Muscle layer of duodenum (tissue), 2 donors: ENCODE data around the gene HHAT.

Source experiments
- H3K27ac ChIP-seq: one replicate; pipeline ENCODE4 v1.7.0; 2013; ENCODE audit warnings: mild to moderate bottlenecking, low read length
- H3K27me3 ChIP-seq: one replicate; pipeline ENCODE4 v1.7.0; 2013; ENCODE audit warnings: low read depth, mild to moderate bottlenecking, control low read depth, low read length
- H3K36me3 ChIP-seq, 2 donors: one replicate each; pipeline ENCODE4 v1.7.0; 2013; ENCODE audit warnings: low read length in 2 of 2, control low read depth in 1 of 2, mild to moderate bottlenecking in 1 of 2; ENCODE audit not compliant: insufficient read depth in 2 of 2, control insufficient read depth in 1 of 2
- H3K4me1 ChIP-seq, 2 donors: one replicate each; pipeline ENCODE4 v1.7.0; 2013; ENCODE audit warnings: low read length in 2 of 2, mild to moderate bottlenecking in 2 of 2, control low read depth in 1 of 2, moderate library complexity in 1 of 2; ENCODE audit not compliant: insufficient read depth in 2 of 2, control insufficient read depth in 1 of 2
- H3K4me3 ChIP-seq, 2 donors: one replicate each; pipeline ENCODE4 v1.7.0; 2013; ENCODE audit warnings: low read length in 2 of 2, low read depth in 1 of 2, mild to moderate bottlenecking in 1 of 2
- H3K9me3 ChIP-seq, 2 donors: one replicate each; pipeline ENCODE4 v1.7.0; 2013; ENCODE audit warnings: low read length in 2 of 2, control low read depth in 1 of 2, mild to moderate bottlenecking in 1 of 2; ENCODE audit not compliant: control insufficient read depth in 1 of 2
- donor health status: healthy.

Gene HHAT

DNA sequence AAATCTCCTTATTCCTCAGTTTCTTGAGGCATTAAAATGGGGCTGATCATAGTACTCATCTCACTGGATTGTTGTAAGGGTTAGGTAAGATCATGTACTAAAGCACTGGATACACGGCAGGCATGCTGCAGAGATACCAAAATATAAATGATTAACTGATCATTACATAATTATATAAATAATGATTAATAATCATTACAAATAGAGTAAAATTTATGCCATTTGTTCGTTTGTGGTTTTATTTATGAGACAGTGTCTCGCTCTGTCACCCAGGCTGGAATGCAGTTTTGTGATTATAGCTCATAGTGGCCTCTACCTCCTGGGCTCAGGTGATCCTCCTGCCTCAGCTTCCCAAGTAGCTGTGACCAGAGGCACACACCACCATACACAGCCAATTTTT lies 140.7 kb downstream of the HHAT start:
- Histone ChIP-seq H3K4me3 (no peak overlapping the region), H3K4me1 (no peaks in the 10 kb centered on the region), H3K27ac (no peak overlapping the region), H3K36me3 (peaks cover 0 to 4% of the 10 kb centered on the region in 2 donors), H3K27me3 (no peaks in the 10 kb centered on the region), H3K9me3 (no peaks in the 10 kb centered on the region)

DNA sequence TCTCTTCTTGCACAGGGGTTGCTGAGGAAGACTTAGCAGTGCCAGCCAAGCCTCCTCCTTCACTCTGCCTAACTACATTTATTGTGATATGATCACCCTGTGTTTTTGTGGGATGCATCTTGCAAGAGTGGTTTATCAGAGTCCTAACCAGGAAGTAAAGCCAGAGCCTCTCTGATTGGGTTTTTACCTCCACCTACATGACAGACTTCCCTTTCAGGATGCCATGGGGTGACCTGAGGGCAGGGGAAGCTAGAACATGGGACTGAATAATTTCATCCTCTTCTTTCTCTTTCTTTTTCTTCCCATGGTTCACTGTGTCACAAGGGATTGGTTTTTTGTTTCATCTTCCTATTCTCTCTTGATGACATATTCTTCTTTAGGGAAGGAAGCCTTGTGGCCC lies 146.6 kb downstream of the HHAT start:
- H3K4me3 ChIP-seq = no peak overlapping the region
- H3K27ac ChIP-seq = no peak overlapping the region

DNA sequence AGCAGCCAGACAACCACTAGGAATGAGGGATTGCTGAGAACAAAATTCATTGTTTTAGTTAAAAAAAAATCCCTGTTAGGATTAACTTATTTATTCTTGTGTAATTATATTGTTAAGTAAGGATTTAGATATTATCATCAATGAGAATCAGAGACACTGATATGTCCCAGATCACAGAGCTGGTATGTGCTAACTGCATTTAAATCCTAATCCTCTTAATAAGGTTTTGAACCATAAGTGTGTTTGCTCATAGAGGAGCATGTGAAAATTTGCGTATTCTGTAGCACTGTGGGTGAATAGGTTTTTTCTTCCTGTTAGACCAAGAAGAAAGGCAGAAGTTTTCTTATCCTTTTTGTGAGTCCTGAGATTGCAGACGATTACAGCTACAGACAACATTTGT lies 147.1 kb downstream of the HHAT start:
- Histone ChIP-seq H3K9me3 (no peaks in the 10 kb centered on the region), H3K36me3 (no peaks in the 10 kb centered on the region), H3K4me1 (no peaks in the 10 kb centered on the region), H3K4me3 (no peak overlapping the region), H3K27me3 (no peaks in the 10 kb centered on the region), H3K27ac (no peak overlapping the region)

More for the DNA sequence above, 146.6 kb downstream of the HHAT start:
- H3K9me3 ChIP-seq = no peaks in the 10 kb centered on the region
- H3K4me1 ChIP-seq = no peaks in the 10 kb centered on the region
- H3K36me3 ChIP-seq = no peaks in the 10 kb centered on the region
- H3K27me3 ChIP-seq = no peaks in the 10 kb centered on the region

DNA sequence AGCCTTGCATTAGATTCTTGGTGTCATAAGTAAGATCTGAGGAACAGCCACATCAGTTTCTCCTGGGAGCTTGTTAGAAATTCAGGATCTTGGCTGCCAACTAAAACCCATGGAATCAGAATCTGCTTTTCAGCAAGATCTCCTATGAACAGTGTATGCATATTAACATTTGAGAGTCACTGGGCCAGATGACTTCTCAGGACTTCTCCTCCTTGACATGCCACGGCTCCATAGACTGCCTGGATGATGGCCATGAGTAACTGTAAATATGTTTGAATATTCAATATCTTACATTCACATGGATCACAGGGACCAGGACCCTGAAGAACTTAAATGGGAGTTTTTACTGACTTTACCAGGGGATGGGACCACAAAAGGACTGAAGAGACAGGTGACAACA lies 148.0 kb downstream of the HHAT start:
- H3K27me3 ChIP-seq = no peaks in the 10 kb centered on the region
- no peaks in the 10 kb centered on the region for H3K9me3 ChIP-seq
- no peaks in the 10 kb centered on the region for H3K36me3 ChIP-seq
- no peaks in the 10 kb centered on the region for H3K4me1 ChIP-seq
- H3K4me3 ChIP-seq = no peak overlapping the region
- no peak overlapping the region for H3K27ac ChIP-seq

DNA sequence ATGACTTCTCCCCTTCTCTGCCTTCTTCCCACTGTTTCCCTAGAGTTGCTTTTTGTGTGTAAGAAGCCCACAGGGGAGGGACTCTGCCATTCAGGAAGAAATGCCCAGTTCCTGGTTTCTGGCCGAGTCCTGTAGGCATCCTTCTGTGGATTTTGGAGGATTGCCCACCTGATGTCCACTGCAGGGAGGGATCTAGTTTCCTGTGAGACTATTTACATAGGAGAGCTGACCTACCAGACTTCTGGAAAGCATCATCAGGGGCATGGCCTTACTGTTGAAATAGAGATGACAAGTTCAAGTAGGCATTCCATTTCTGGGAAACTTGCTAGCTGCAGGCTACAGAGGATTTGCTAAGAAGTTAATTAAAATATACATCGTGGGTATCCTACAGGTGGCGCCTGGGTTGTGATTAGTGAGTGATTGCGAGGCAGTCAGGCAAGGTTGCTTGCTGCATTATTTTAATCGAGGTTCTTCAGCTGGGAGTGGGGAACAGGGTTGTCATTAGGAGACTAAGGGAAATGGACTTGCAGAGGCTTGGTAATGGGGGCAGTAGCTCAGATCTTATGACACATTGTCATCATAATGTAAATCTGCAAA lies 148.7 kb downstream of the HHAT start:
- H3K36me3 ChIP-seq = no peaks in the 10 kb centered on the region
- H3K4me1 ChIP-seq = no peaks in the 10 kb centered on the region
- no peak overlapping the region for H3K4me3 ChIP-seq
- no peaks in the 10 kb centered on the region for H3K9me3 ChIP-seq
- no peaks in the 10 kb centered on the region for H3K27me3 ChIP-seq
- H3K27ac ChIP-seq = no peak overlapping the region

DNA sequence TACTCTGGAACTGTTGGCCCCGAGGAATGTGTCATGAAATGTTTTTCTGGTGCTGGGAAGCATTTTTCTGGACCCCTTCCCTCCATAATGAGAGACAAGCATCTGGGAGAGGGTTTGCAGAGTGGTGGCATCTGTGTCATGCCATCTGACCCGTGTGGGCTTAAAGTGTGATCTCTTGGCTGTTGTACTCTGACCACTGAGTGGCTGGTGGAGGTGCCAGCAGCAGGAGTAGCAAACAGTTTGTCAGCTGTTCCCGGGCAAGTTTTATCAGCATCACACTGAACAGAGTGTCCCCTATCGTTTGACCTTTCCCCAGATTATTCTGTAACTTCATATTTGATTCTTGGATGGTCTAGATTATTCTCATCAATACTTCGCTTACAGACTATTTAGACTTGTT lies 150.1 kb downstream of the HHAT start:
- H3K9me3 ChIP-seq = no peaks in the 10 kb centered on the region
- H3K36me3 ChIP-seq = no peaks in the 10 kb centered on the region
- H3K27ac ChIP-seq = no peak overlapping the region
- H3K4me3 ChIP-seq = no peak overlapping the region
- no peaks in the 10 kb centered on the region for H3K4me1 ChIP-seq
- H3K27me3 ChIP-seq = no peaks in the 10 kb centered on the region

DNA sequence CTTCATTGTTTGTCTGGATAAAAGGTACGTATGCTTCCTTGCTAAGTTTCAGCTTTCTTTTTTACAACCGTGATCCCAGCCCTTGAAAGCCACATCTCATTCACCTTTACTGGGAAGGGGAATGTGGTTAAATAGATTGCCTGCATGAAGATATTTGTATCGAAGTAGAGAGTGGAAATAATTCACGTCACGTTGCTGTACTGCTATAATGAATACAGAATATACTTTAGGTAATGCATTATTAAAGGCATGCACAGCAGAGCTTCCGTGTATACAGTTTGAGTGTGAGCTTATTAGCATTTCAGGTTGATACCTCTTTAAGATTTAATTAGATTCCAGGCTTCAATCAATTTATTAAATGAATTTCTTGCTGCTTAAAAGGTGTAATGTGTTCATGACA lies 153.8 kb downstream of the HHAT start:
- Histone ChIP-seq H3K9me3 (no peaks in the 10 kb centered on the region), H3K36me3 (no peaks in the 10 kb centered on the region), H3K4me3 (no peak overlapping the region), H3K4me1 (no peaks in the 10 kb centered on the region), H3K27ac (no peak overlapping the region), H3K27me3 (no peaks in the 10 kb centered on the region)

DNA sequence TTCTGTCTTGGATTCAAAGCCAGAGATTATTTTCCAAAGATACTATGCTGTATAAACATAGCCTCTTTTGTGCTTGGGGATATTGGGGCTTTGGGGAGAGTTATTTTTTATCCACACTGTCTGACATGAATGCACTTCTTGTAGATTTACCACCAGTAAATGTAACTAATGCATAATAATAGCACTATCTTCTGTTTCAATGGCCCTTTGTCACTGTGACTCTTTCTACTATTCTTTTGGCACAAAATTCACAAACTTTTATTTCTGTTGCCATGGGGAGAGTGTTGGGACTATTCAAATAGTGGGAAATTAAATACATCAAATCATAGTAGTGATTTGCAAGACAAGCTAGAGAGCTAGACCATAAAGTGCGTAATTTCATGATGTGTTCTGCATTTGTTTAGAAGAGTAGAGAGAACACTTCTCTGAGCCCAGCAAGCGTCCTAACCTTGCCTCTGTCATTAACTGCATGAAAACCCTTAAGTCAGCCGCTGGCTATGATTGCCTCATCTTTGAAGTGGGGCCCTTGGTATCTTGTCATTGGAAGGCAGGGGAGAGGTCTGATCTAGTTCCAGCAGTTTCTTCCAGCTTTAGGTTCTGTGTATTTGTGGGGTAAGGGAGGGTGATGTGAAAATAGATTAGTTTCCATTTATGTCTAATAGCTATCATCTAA lies 154.4 kb downstream of the HHAT start:
- no peaks in the 10 kb centered on the region for H3K27me3 ChIP-seq
- H3K36me3 ChIP-seq = no peaks in the 10 kb centered on the region
- no peaks in the 10 kb centered on the region for H3K9me3 ChIP-seq
- H3K4me3 ChIP-seq = no peak overlapping the region
- no peak overlapping the region for H3K27ac ChIP-seq
- no peaks in the 10 kb centered on the region for H3K4me1 ChIP-seq

DNA sequence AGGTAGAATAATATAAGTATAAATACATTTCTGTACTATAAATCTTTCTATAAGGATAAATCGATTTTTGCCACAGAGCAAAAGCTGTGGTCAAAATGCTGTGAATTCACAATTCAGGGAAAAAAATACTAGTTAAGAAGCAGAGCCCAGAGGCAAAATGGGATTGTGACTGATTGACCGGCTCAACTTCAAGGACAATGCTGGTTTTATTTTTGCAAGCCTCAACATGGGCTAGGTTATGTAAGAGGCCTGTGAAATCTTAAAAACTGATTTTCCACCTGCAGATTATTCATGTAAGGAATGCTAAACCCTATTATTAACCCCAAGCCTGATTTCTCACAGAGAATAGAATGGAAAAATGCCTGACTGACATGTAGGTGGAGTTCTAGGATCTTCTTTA lies 155.1 kb downstream of the HHAT start:
- H3K9me3 ChIP-seq = no peaks in the 10 kb centered on the region

DNA sequence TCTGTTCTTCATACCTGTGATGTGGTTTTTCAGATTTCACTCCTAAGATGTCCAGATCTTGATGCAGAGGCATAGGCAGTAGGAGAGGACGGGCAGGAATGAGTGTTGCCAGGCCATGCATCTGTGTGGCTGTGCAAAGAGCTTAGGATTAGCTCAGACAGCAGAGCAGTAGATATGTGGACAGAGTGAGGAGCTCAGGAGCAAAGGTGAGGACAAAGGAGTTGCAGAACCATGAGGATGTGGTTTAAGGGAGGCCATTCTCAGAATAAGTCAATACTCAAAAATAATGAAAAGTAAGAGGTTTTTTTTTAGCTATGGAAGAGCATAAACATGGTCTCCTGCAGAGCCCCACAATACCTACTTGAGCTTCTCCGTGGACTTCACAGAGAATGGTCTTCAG lies 158.3 kb downstream of the HHAT start:
- Histone ChIP-seq H3K36me3 (no peaks in the 10 kb centered on the region), H3K9me3 (no peaks in the 10 kb centered on the region), H3K27me3 (no peaks in the 10 kb centered on the region), H3K4me3 (no peak overlapping the region), H3K4me1 (no peaks in the 10 kb centered on the region), H3K27ac (no peak overlapping the region)

More for the DNA sequence above, 155.1 kb downstream of the HHAT start:
- H3K27me3 ChIP-seq = no peaks in the 10 kb centered on the region
- H3K27ac ChIP-seq = no peak overlapping the region
- no peaks in the 10 kb centered on the region for H3K36me3 ChIP-seq
- no peaks in the 10 kb centered on the region for H3K4me1 ChIP-seq
- H3K4me3 ChIP-seq = no peak overlapping the region

DNA sequence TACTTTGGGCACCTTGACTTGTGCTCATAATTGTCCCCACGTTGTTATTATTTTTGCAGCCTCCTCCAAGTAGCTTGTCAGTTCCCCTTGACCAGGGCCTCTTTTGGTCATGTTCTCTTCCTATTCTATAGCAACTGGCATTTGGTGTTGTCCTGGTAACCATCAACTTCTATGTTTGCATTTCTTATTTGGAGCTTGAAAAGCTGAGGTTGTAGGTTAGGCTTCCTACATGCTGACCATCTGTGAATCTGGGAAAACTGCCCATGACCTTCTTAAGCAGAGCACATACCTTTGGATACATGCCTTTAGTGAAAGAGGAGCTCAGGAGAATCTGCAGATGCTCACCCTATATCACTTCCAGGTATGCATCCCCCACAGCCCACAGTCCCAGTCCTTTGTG lies 160.8 kb downstream of the HHAT start:
- no peak overlapping the region for H3K4me3 ChIP-seq
- H3K4me1 ChIP-seq = no peaks in the 10 kb centered on the region
- H3K9me3 ChIP-seq = no peaks in the 10 kb centered on the region
- no peaks in the 10 kb centered on the region for H3K36me3 ChIP-seq
- H3K27me3 ChIP-seq = no peaks in the 10 kb centered on the region
- H3K27ac ChIP-seq = no peak overlapping the region

DNA sequence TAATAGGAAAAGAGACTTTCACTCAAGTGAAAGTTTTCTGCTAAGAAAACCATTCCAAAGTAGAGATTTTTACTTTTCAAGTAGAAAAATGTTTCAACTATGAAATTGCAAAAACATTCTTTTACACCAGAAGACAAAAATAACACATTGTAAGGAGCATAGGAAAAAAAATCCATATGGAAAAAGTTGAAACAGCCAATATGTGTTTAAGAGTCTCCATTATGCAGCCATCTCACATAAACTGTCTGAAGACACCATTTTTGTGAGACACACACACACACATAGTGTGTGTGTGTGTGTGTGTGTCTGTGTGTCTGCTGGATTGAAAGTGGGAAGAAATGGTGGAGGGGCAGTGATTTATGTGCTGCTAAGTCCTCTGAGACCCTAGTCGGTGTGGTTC lies 162.1 kb downstream of the HHAT start:
- Histone ChIP-seq H3K27me3 (no peaks in the 10 kb centered on the region), H3K9me3 (no peaks in the 10 kb centered on the region), H3K36me3 (no peaks in the 10 kb centered on the region), H3K4me1 (no peaks in the 10 kb centered on the region), H3K27ac (no peak overlapping the region), H3K4me3 (no peak overlapping the region)
